RCC 7860 (cell line): ENCODE results near the gene GNRH2.
"Not testable (repeated sequence)": the region's sequence is repeated elsewhere in the genome, so short reads cannot be mapped to it uniquely, and the experiment has no call there.

Experiments used
- DNase-seq: peaks from one replicate; pipeline ENCODE4 v3.0.0-alpha.2; 2015; ENCODE audit warnings: low spot score
- FAIRE-seq: peaks from 2 replicates; lab custom pipeline; 2012; peaks lifted over from hg19 to GRCh38; lab: Jason Lieb, UNC

Gene GNRH2

GRCh38 chr20:3043322-3043721, at the start of gene GNRH2:
TSS of gene GNRH2 (plus strand) at chr20:3043622. CDS start at chr20:3044415, 793 bp downstream.
- FAIRE-seq (no peak), DNase-seq (no peak)

GRCh38 chr20:2995796-2996195, 47.6 kb upstream of the GNRH2 start:
- no peak for FAIRE-seq
- DNase-seq = no peak

- FAIRE-seq = peak; percentile 15
- no peak for DNase-seq
These were observed 44.7 kb upstream of the GNRH2 start for GRCh38 chr20:2998728-2999127.

- FAIRE-seq (peak; percentile 79), DNase-seq (peak; percentile 49)
These were observed 42.4 kb upstream of the GNRH2 start for GRCh38 chr20:3000852-3001523.

GRCh38 chr20:3003416-3003815, 40.0 kb upstream of the GNRH2 start:
- no peak for DNase-seq
- FAIRE-seq = no peak

GRCh38 chr20:3010985-3011723, 32.3 kb upstream of the GNRH2 start:
- DNase-seq (peak; percentile 23), FAIRE-seq (no peak)

GRCh38 chr20:3011752-3012151, 31.7 kb upstream of the GNRH2 start:
- FAIRE-seq (no peak), DNase-seq (no peak)

GRCh38 chr20:3013771-3014170, 29.7 kb upstream of the GNRH2 start:
- DNase-seq = no peak
- FAIRE-seq = no peak

GRCh38 chr20:3014179-3014578, 29.2 kb upstream of the GNRH2 start:
- no peak for FAIRE-seq
- DNase-seq = no peak

- DNase-seq = no peak
- no peak for FAIRE-seq
These were observed 28.8 kb upstream of the GNRH2 start for GRCh38 chr20:3014662-3015061.

GRCh38 chr20:3015302-3015701, 28.1 kb upstream of the GNRH2 start:
- not testable (repeated sequence) for FAIRE-seq, DNase-seq

GRCh38 chr20:3021327-3021726, 22.1 kb upstream of the GNRH2 start:
- DNase-seq (no peak), FAIRE-seq (no peak)

GRCh38 chr20:3021777-3022176, 21.6 kb upstream of the GNRH2 start:
- FAIRE-seq = no peak
- DNase-seq = no peak

- not testable (repeated sequence) for DNase-seq, FAIRE-seq
These were observed 20.6 kb upstream of the GNRH2 start for GRCh38 chr20:3022559-3023490.

- no peak for DNase-seq
- FAIRE-seq = no peak
These were observed 15.4 kb upstream of the GNRH2 start for GRCh38 chr20:3027987-3028386.

- FAIRE-seq = no peak
These were observed 11.8 kb upstream of the GNRH2 start for GRCh38 chr20:3031524-3032147.

GRCh38 chr20:3032624-3033023, 10.8 kb upstream of the GNRH2 start:
- FAIRE-seq = no peak
- DNase-seq = no peak

More at GRCh38 chr20:3031524-3032147, 11.8 kb upstream of the GNRH2 start:
- no peak for DNase-seq

GRCh38 chr20:3037654-3038053, 5.8 kb upstream of the GNRH2 start:
- DNase-seq (no peak), FAIRE-seq (no peak)

- FAIRE-seq (no peak), DNase-seq (no peak)
These were observed 5.0 kb upstream of the GNRH2 start for GRCh38 chr20:3038454-3038853.

- DNase-seq = no peak
- no peak for FAIRE-seq
These were observed 4.0 kb upstream of the GNRH2 start for GRCh38 chr20:3039426-3039825.

GRCh38 chr20:3040086-3040485, 3.3 kb upstream of the GNRH2 start:
- FAIRE-seq (no peak), DNase-seq (no peak)
